Transverse colon (tissue), 4 donors: Measurements from ENCODE around the gene PACSIN1. TPM values are rescaled to one million over a fixed set of nuclear protein-coding genes. Genes with fewer than 3 reads are reported as not detected.

Source experiments
- DNase-seq: peaks from one replicate; pipeline ENCODE4 v3.0.0-alpha.2; 2019
- H3K27ac ChIP-seq, 4 donors: fragments of 200-600 bp; sonication (generic); 2 replicates each; pipeline ENCODE4 v1.5.1; 2016 to 2018; ENCODE audit warnings: inconsistent platforms in 4 of 4
- H3K27me3 ChIP-seq: fragments of 200-600 bp; sonication (generic); 2 replicates; pipeline ENCODE4 v1.5.1; 2017; ENCODE audit warnings: inconsistent platforms
- H3K36me3 ChIP-seq, 4 donors: fragments of 200-600 bp; sonication (generic); 2 replicates each; pipeline ENCODE4 v1.5.1; 2017 to 2019; ENCODE audit warnings: inconsistent platforms in 4 of 4
- H3K4me1 ChIP-seq, 4 donors: fragments of 200-600 bp; sonication (generic); 2 replicates each; pipeline ENCODE4 v1.5.1; 2017 to 2020; ENCODE audit warnings: inconsistent platforms in 4 of 4
- H3K4me3 ChIP-seq, 4 donors: fragments of 200-600 bp; sonication (generic); 1 replicate in 1 of 4; 2 replicates in 3 of 4; pipeline versions ENCODE4 v1.5.1 to v1.6.1; 2017 to 2019; ENCODE audit warnings: inconsistent platforms in 4 of 4
- H3K9me3 ChIP-seq, 2 donors: fragments of 200-600 bp; sonication (generic); 2 replicates each; pipeline ENCODE4 v1.5.1; 2017 to 2019; ENCODE audit warnings: inconsistent platforms in 2 of 2
- CTCF ChIP-seq, 5 experiments: fragments of 200-600 bp in 3 of 5; fragments of 450-650 bp in 2 of 5; sonication (generic) in 3 of 5; IDR thresholded peaks; 1 replicate in 2 of 5; 2 replicates in 3 of 5; pipeline ENCODE4 v1.5.1; 2016 to 2017; ENCODE audit warnings: antibody characterized with exemption in 5 of 5, inconsistent platforms in 3 of 5, mild to moderate bottlenecking in 2 of 5, moderate library complexity in 1 of 5
- EP300 ChIP-seq: sonication (generic); formaldehyde crosslinking; IDR thresholded peaks from one replicate; pipeline ENCODE4 v1.6.1; 2017; ENCODE audit warnings: antibody characterized with exemption, low read depth
- POLR2A ChIP-seq: fragments of 450-650 bp; IDR thresholded peaks from one replicate; pipeline ENCODE4 v1.6.1; 2016; ENCODE audit warnings: antibody characterized with exemption, mild to moderate bottlenecking, moderate library complexity
- POLR2AphosphoS5 ChIP-seq, 3 donors: sonication (generic); formaldehyde crosslinking; IDR thresholded peaks; one replicate each; pipeline ENCODE4 v1.6.1; 2016; ENCODE audit warnings: antibody characterized with exemption in 3 of 3
- WGBS, 2 donors: methylation state at CpG; one replicate each; pipeline ENCODE4 v1.1.5; 2018; ENCODE audit warnings: low coverage in 1 of 2; 5-methylcytosine and 5-hydroxymethylcytosine counted together
- in situ Hi-C, 4 donors: fragments of 200-750 bp; cut with MboI; loops; one replicate each; pipeline versions ENCODE4 v1.15.0 to v1.15.1; 2017; ENCODE audit warnings: low sequenced_read_pairs in 3 of 4, low pct_ligation_motif_present in 1 of 4, low pct_unique_long_range_greater_than_20kb in 1 of 4
- intact Hi-C: fragments of 100-400 bp; cut with DNase I; formaldehyde crosslinking; loops from one replicate; pipeline ENCODE4 v1.15.1; 2023; ENCODE audit warnings: low total_unique reads
- total RNA-seq, 4 donors: library from RNA; depleted of rRNA; stranded (reverse); fragments of >200 nt; gene quantifications; one replicate each; pipeline ENCODE4 v1.1.0, GENCODE V29; 2016

Gene PACSIN1
- total RNA-seq, 4 donors from 2014 or later: 0.27 to 1.9 TPM; not detected in 2

- in situ Hi-C loops (no loop called here), intact Hi-C loops (no loop called here)
- Histone ChIP-seq H3K27me3 (no peaks in the 10 kb centered on the region), H3K27ac (no peak overlapping the region), H3K36me3 (no peaks in the 10 kb centered on the region), H3K4me3 (no peak overlapping the region), H3K4me1 (peaks cover 0 to 4% (median 0%) of the 10 kb centered on the region in 4 donors), H3K9me3 (no peaks in the 10 kb centered on the region)
- 76% methylated on average over 5 of the region's 5 CpGs; no CpG with 5 or more reads in 1 of the 2 donors for WGBS, 2 donors
- DNase-seq: no peak
- no peak for TF ChIP-seq POLR2A
- no peak for TF ChIP-seq POLR2AphosphoS5 (IDR thresholded peaks at IDR 0.05)
- no peak for TF ChIP-seq CTCF (IDR thresholded peaks at IDR 0.05)
- no peak for TF ChIP-seq EP300
Measured at GRCh38 chr6:34487536-34487935, 21.7 kb downstream of the PACSIN1 start.

- in situ Hi-C loops (no loop called here), intact Hi-C loops (no loop called here)
- Histone ChIP-seq H3K4me1 (peaks cover 0 to 4% (median 0%) of the 10 kb centered on the region in 4 donors), H3K27me3 (no peaks in the 10 kb centered on the region), H3K9me3 (no peaks in the 10 kb centered on the region), H3K27ac (no peak overlapping the region), H3K4me3 (no peak overlapping the region), H3K36me3 (no peaks in the 10 kb centered on the region)
- TF ChIP-seq EP300 (no peak), CTCF (IDR thresholded peaks at IDR 0.05) (no peak), POLR2A (no peak), POLR2AphosphoS5 (IDR thresholded peaks at IDR 0.05) (no peak)
- DNase-seq: no peak
- 74 to 100% methylated on average over 1 to 9 of the region's 9 CpGs for WGBS, 2 donors
Measured at GRCh38 chr6:34489207-34489805, 23.4 kb downstream of the PACSIN1 start.

GRCh38 chr6:34490390-34491090 lies 24.7 kb downstream of the PACSIN1 start:
- WGBS, 2 donors: 78% methylated on average over 20 of the region's 20 CpGs; no CpG with 5 or more reads in 1 of the 2 donors
- no peak for DNase-seq
- no peaks in the 10 kb centered on the region for H3K36me3 ChIP-seq
- peak overlapping the region in 2 of 4 donors; percentile 38 to 51 for H3K27ac ChIP-seq
- H3K9me3 ChIP-seq: no peaks in the 10 kb centered on the region
- no peaks in the 10 kb centered on the region for H3K27me3 ChIP-seq
- no peak overlapping the region for H3K4me3 ChIP-seq
- no peak for TF ChIP-seq POLR2A
- no peak for TF ChIP-seq POLR2AphosphoS5 (IDR thresholded peaks at IDR 0.05)
- TF ChIP-seq CTCF (IDR thresholded peaks at IDR 0.05): no peak
- no peak for TF ChIP-seq EP300
- peaks cover 0 to 4% (median 0%) of the 10 kb centered on the region in 4 donors for H3K4me1 ChIP-seq
- in situ Hi-C loops: no loop called here
- intact Hi-C loops: no loop called here

GRCh38 chr6:34491091-34491430 lies 25.2 kb downstream of the PACSIN1 start:
- 55 to 60% methylated on average over 1 to 9 of the region's 10 CpGs for WGBS, 2 donors
- DNase-seq: no peak
- H3K27me3 ChIP-seq: no peaks in the 10 kb centered on the region
- H3K4me3 ChIP-seq: no peak overlapping the region
- in situ Hi-C loops (no loop called here), intact Hi-C loops (no loop called here)
- H3K9me3 ChIP-seq: no peaks in the 10 kb centered on the region
- H3K4me1 ChIP-seq: peaks cover 0 to 4% (median 0%) of the 10 kb centered on the region in 4 donors
- TF ChIP-seq EP300: no peak
- no peak for TF ChIP-seq POLR2A
- TF ChIP-seq CTCF (IDR thresholded peaks at IDR 0.05): no peak
- TF ChIP-seq POLR2AphosphoS5 (IDR thresholded peaks at IDR 0.05): no peak
- H3K36me3 ChIP-seq: no peaks in the 10 kb centered on the region
- H3K27ac ChIP-seq: peak overlapping the region in 2 of 4 donors; percentile 38 to 51
